Heart left ventricle (tissue), 16 donors: ENCODE measurements around the gene HDHD2. TPM values are rescaled to one million over a fixed set of nuclear protein-coding genes. Genes with fewer than 3 reads are reported as not detected.
A peak's percentile ranks its signal among the peaks of the same experiment; 100 is the strongest.
"Not testable (repeated sequence)": the region's sequence is repeated elsewhere in the genome, so short reads cannot be mapped to it uniquely, and the experiment has no call there.

Experiments
- ATAC-seq, 4 donors: fragments of 200-7000 bp; cut with Tn5 transposase; one replicate each; pipeline ENCODE4 v1.9.1; 2020 to 2022; ENCODE audit warnings: moderate library complexity in 4 of 4, mild to moderate bottlenecking in 3 of 4, moderate number of reproducible peaks in 1 of 4
- DNase-seq, 5 donors: peaks; one replicate each; pipeline ENCODE4 v3.0.0-alpha.2; 2020
- H3K27ac ChIP-seq, 12 donors: fragments of 200-600 bp; sonication (generic) in 4 of 12; one replicate each; pipeline versions ENCODE4 v1.5.0 to v1.8.0; 2016 to 2022; ENCODE audit warnings: mild to moderate bottlenecking in 2 of 12
- H3K27me3 ChIP-seq, 9 donors: fragments of 200-600 bp; sonication (generic) in 2 of 9; one replicate each; pipeline versions ENCODE4 v1.5.1 to v1.8.0; 2016 to 2022; ENCODE audit warnings: mild to moderate bottlenecking in 3 of 9
- H3K36me3 ChIP-seq, 9 donors: fragments of 200-600 bp; sonication (generic) in 2 of 9; one replicate each; pipeline versions ENCODE4 v1.5.0 to v1.8.0; 2018 to 2022; ENCODE audit warnings: mild to moderate bottlenecking in 2 of 9
- H3K4me1 ChIP-seq, 12 donors: fragments of 200-600 bp; sonication (generic) in 4 of 12; one replicate each; pipeline versions ENCODE4 v1.5.0 to v1.8.0; 2016 to 2022; ENCODE audit warnings: mild to moderate bottlenecking in 3 of 12
- H3K4me3 ChIP-seq, 12 donors: fragments of 200-600 bp; sonication (generic) in 4 of 12; one replicate each; pipeline versions ENCODE4 v1.5.0 to v1.8.0; 2017 to 2022; ENCODE audit warnings: mild to moderate bottlenecking in 9 of 12, moderate library complexity in 4 of 12
- H3K9me3 ChIP-seq, 12 donors: fragments of 200-600 bp; sonication (generic) in 4 of 12; one replicate each; pipeline versions ENCODE4 v1.5.0 to v1.8.0; 2016 to 2022; ENCODE audit warnings: mild to moderate bottlenecking in 1 of 12
- CTCF ChIP-seq, 12 donors: fragments of 200-600 bp; sonication (generic) in 4 of 12; IDR thresholded peaks; one replicate each; pipeline versions ENCODE4 v1.5.0 to v1.8.0; 2018 to 2022; ENCODE audit warnings: antibody characterized with exemption in 12 of 12, mild to moderate bottlenecking in 5 of 12
- POLR2A ChIP-seq, 2 donors: fragments of 450-650 bp; IDR thresholded peaks; one replicate each; pipeline ENCODE4 v1.6.1; 2017; ENCODE audit warnings: antibody characterized with exemption in 2 of 2, mild to moderate bottlenecking in 2 of 2, moderate library complexity in 2 of 2
- WGBS, 4 donors: extraction: QIAGEN DNeasy Blood & Tissue Kit in 2 of 4; methylation state at CpG; one replicate each; pipeline versions ENCODE4 v1.1.5 to v1.1.7; 2013 to 2018; 5-methylcytosine and 5-hydroxymethylcytosine counted together
- intact Hi-C, 10 donors: fragments of 100-400 bp; cut with DNase I; formaldehyde crosslinking; loops; one replicate each; pipeline versions ENCODE4 v1.11.1 to v1.14.2; 2022
- long read RNA-seq, 3 donors: library from polyadenylated mRNA; unstranded; transcript quantifications; one replicate each; pipeline ENCODE4 v2.0.0, GENCODE V29; 2020 to 2021
- polyA plus RNA-seq, 2 donors: library from polyadenylated mRNA; stranded (reverse); fragments of 200-250 nt; gene quantifications; one replicate each; pipeline ENCODE4 v1.2.3, GENCODE V29; 2013
- total RNA-seq, 9 donors: library from RNA; depleted of rRNA in 2 of 9; stranded (reverse); fragments of >200 nt in 2 of 9; fragmentation: NEBNext Ultra II Directional in 3 of 9; extraction: Animal tissue kit (Norgen Biotek cat#: 25700) in 3 of 9; gene quantifications; one replicate each; pipeline versions ENCODE4 v1.1.0 to v1.2.4, GENCODE V29; 2016 to 2023
- donor health status: ischemic (EF 13 %, LVEDD 7.1; RV severe dilation, severe dysfunction).
- donor health status: healthy with polysubstance abuse.
- donor health status: DM: no; HTN: yes; CAD: no.
- donor health status: DM: no; HTN: no; CAD: no.
- donor health status: ischemic (EF 25% LVEDD 6.9; RV normal size, moderate dysfunction).
- donor health status: ischemic (EF 25% LVEDD 5.7; RV mildly dilated, moderate dysfunction).
- donor health status: healthy.
- donor health status: DM: yes; HTN: yes; CAD: no.
- donor health status: ischemic (EF 35%, LVEDD 5.7; RV mildly dilated, moderate dysfunction).
- donor health status: nonischemic (EF 11% LVEDD 7.7; RV severe dilation, severe dysfunction).
- donor health status: DM: yes; HTN: yes; CAD: no.
- donor health status: PGD.
- donor health status: ischemic (EF 29% LVEDD 5.4; RV normal size, mild dysfunction).
- donor health status: nonischemic (EF 23%, LVEDD 6.1; RV moderate dilation, normal function).

The HDHD2 gene
- 10 to 100 TPM; 16.8 to 50.8 (median 40.6) TPM for total RNA-seq
- 10 to 100 TPM; 15.8 to 28.7 TPM for polyA plus RNA-seq
- long read RNA-seq, donor 1, transcript HDHD2-201 (7 exons, 2,212 nt): major isoform, 93 of 123 reads
- long read RNA-seq, donor 1, transcript HDHD2-205 (7 exons, 2,224 nt): minor isoform, 6 of 123 reads
- long read RNA-seq, donor 1, partial matches to known transcripts: 3 of 123 reads
- long read RNA-seq, donor 1, other reads (novel, unspliced or antisense): 18 of 123 reads
- long read RNA-seq, donor 2, transcript HDHD2-201 (7 exons, 2,212 nt): major isoform, 282 of 375 reads
- long read RNA-seq, donor 2, transcript HDHD2-205 (7 exons, 2,224 nt): minor isoform, 32 of 375 reads
- long read RNA-seq, donor 2, partial matches to known transcripts: 8 of 375 reads
- long read RNA-seq, donor 2, other reads (novel, unspliced or antisense): 48 of 375 reads
- long read RNA-seq, donor 3, transcript HDHD2-201 (7 exons, 2,212 nt): major isoform, 48 of 67 reads
- long read RNA-seq, donor 3, transcript HDHD2-205 (7 exons, 2,224 nt): minor isoform, 5 of 67 reads
- long read RNA-seq, donor 3, partial matches to known transcripts: 2 of 67 reads
- long read RNA-seq, donor 3, other reads (novel, unspliced or antisense): 11 of 67 reads

DNA sequence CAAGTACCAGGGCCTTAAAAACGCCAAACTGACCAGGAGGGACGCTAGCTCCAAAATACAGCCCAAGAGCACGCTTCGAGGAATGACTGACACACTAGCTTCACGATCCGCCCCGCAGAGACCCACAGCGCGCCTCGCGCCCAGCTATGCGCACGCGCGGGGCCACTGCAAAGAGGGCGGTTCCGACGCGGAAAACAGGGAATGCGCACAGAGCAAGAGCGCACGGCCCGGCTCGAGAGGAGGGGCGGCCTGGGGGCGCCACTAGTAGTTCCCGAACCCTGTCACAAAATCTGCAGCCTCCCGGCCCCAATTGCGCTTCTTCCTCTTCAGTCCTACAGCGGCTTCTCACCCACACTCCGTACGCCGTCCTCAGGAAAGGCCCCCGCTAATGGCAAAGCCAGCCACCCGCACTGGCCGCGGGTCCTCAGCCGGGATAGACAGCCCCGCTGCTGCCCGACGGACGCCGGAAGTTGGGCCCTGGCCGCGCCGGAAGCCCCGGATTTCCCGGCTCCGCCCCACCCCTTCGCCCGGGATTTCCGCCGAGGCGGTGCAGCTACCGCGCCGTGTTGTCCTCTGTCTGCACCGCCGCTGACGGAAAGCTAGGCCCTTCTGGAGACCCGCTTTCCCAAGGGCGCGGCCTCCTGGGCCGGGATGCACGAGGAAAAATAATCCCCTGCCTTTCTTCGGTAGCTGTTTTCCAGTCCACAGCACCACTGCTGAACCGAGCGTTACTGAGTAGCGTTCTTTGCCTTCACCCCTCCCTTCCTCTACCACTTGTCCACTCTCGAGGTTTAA, at the start of gene HDHD2:
Gene HDHD2 (minus strand): TSS at position 472 of the 795 bp plus-strand sequence. CDS start 14,061 bp downstream, outside the sequence.
- ATAC-seq (peak; percentile 93 to 98 (median 96)), DNase-seq (peak; percentile 88 to 95 (median 90))
- Histone ChIP-seq H3K36me3 (peaks cover 0 to 20% (median 14%) of the 10 kb centered on the region in 9 donors), H3K27ac (peak within 1 kb of the TSS; percentile 87 to 98 (median 94)), H3K4me3 (peak within 1 kb of the TSS; percentile 29 to 89 (median 73)), H3K4me1 (peaks cover 3 to 42% (median 20%) of the 10 kb centered on the region in 12 donors), H3K9me3 (no peaks in the 10 kb centered on the region), H3K27me3 (no peaks in the 10 kb centered on the region)
- TF ChIP-seq POLR2A (IDR thresholded peaks at IDR 0.05) (peak in 1 of 2 donors; percentile 79), CTCF (IDR thresholded peaks at IDR 0.05) (peak in 4 of 12 donors; percentile 7 to 15 (median 10))
- WGBS, 4 donors: 0 to 1% (median 0%) methylated on average over 37 to 70 of the region's 70 CpGs
- intact Hi-C loops: loop anchor here in 1 of 10 donors (2.0 kb wide), 1 partner anchor 25 kb away; no protein-coding TSS in a partner anchor

DNA sequence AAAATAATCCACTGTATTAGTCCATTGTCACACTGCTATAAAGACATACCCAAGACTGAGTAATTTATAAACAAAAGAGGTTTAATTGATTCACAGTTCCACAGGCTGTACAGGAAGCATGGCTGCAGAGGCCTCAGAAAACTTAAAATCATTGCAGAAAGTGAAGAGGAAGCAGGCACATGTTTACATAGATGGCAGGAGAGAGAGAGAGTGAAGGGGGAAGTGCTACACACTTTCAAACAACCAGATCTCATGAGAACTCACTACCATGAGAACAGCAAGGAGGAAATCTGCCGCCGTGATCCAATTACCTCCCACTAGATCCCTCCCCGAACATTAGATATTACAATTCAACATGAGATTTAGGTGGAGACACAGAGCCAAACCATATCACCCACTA, 45.7 kb upstream of the HDHD2 start:
- DNase-seq, H3K27ac ChIP-seq, H3K36me3 ChIP-seq, H3K9me3 ChIP-seq, H3K4me1 ChIP-seq, intact Hi-C loops, ATAC-seq, H3K4me3 ChIP-seq: not testable (repeated sequence)
- WGBS, 4 donors: 53 to 74% (median 63%) methylated on average over 3 of the region's 3 CpGs
- peaks cover 0 to 15% (median 0%) of the 10 kb centered on the region in 9 donors for H3K27me3 ChIP-seq

DNA sequence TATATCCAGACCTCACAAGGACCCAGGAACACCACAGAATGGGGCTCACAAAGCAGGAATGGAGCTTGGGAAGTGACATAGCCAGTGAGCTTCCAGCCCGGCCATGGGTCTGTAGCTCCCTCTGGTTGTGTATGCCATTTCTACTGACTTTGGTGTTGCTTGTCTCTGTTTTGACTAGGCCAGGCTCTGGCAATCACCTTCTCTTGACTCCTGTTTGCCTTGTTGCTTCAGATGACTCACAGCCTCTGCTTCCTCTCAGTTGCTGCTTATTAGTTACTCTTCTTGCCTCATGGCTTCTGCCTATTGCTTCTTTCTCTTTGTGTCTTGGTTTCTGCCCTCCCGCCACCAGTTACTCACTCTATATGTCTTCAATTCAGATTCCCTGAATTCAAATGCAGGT, 41.7 kb upstream of the HDHD2 start:
- TF ChIP-seq CTCF (IDR thresholded peaks at IDR 0.05) (no peak), POLR2A (IDR thresholded peaks at IDR 0.05) (no peak)
- no peak overlapping the region for H3K4me3 ChIP-seq
- ATAC-seq: no peak
- peaks cover 0 to 29% (median 0%) of the 10 kb centered on the region in 9 donors for H3K27me3 ChIP-seq
- 83 to 97% (median 91%) methylated on average over 2 of the region's 2 CpGs for WGBS, 4 donors
- no peaks in the 10 kb centered on the region for H3K4me1 ChIP-seq
- no peak overlapping the region for H3K27ac ChIP-seq
- no peaks in the 10 kb centered on the region for H3K9me3 ChIP-seq
- no peaks in the 10 kb centered on the region for H3K36me3 ChIP-seq
- intact Hi-C loops: loop anchor here in 1 of 10 donors (5.0 kb wide), 1 partner anchor 70 kb away; no protein-coding TSS in a partner anchor
- no peak for DNase-seq

GRCh38 chr18:47187721-47188120, 37.4 kb upstream of the HDHD2 start:
- 81 to 94% (median 82%) methylated on average over 7 of the region's 7 CpGs for WGBS, 4 donors
- Histone ChIP-seq H3K4me3 (no peak overlapping the region), H3K27me3 (peaks cover 0 to 17% (median 0%) of the 10 kb centered on the region in 9 donors), H3K4me1 (peaks cover 0 to 7% (median 0%) of the 10 kb centered on the region in 12 donors), H3K36me3 (no peaks in the 10 kb centered on the region), H3K9me3 (peaks cover 0 to 8% (median 0%) of the 10 kb centered on the region in 12 donors), H3K27ac (no peak overlapping the region)
- intact Hi-C loops: loop anchor here in 1 of 10 donors (10.0 kb wide), 1 partner anchor 1563 kb away; no protein-coding TSS in a partner anchor
- no peak for DNase-seq
- TF ChIP-seq POLR2A (IDR thresholded peaks at IDR 0.05) (no peak), CTCF (IDR thresholded peaks at IDR 0.05) (no peak)
- no peak for ATAC-seq
